HepG2 (cell line): ENCODE results near the gene ERFL. TPM values are rescaled to one million over a fixed set of nuclear protein-coding genes. Genes with fewer than 3 reads are reported as not detected.
A peak's percentile ranks its signal among the peaks of the same experiment; 100 is the strongest.

Experiments
- GTF2F1 ChIP-seq: fragments of 150-350 bp; IDR thresholded peaks from 2 replicates; pipeline ENCODE4 v1.6.1; 2014; ENCODE audit warnings: low read length
- KDM6A ChIP-seq: IDR thresholded peaks from 2 replicates; pipeline ENCODE4 v1.6.1; 2016; ENCODE audit warnings: low read depth
- KMT2B ChIP-seq: IDR thresholded peaks from 2 replicates; pipeline ENCODE4 v1.6.1; 2016; ENCODE audit warnings: missing genetic modification reagents, missing compliant biosample characterization
- NFATC3 ChIP-seq: sonication (generic); formaldehyde crosslinking; IDR thresholded peaks from 2 replicates; pipeline ENCODE4 v1.5.1; 2020; ENCODE audit warnings: mild to moderate bottlenecking, missing genetic modification reagents
- NFE2L1 ChIP-seq: sonication (generic); formaldehyde crosslinking; IDR thresholded peaks from 2 replicates; pipeline ENCODE4 v1.4.0; 2020; ENCODE audit warnings: missing genetic modification reagents, mild to moderate bottlenecking, borderline replicate concordance
- POLR2A ChIP-seq, 2 experiments: IDR thresholded peaks; 2 replicates each; pipeline ENCODE4 v1.6.1; 2011; ENCODE audit warnings: low read depth in 2 of 2, low read length in 2 of 2, mild to moderate bottlenecking in 1 of 2, moderate library complexity in 1 of 2; ENCODE audit not compliant: insufficient read depth in 1 of 2
- POLR2AphosphoS2 ChIP-seq: IDR thresholded peaks from 2 replicates; pipeline ENCODE4 v1.6.1; 2011; ENCODE audit warnings: low read depth, low read length, improper control_type of control experiment
- POLR2AphosphoS5 ChIP-seq: IDR thresholded peaks from 2 replicates; pipeline ENCODE4 v1.6.1; 2012; ENCODE audit warnings: low read depth, low read length
- RFX1 ChIP-seq: fragments of 450-650 bp; IDR thresholded peaks from 2 replicates; pipeline ENCODE4 v1.6.1; 2017
- ZBTB42 ChIP-seq: sonication (generic); formaldehyde crosslinking; IDR thresholded peaks from 2 replicates; pipeline ENCODE4 v1.5.0; 2020; ENCODE audit warnings: mild to moderate bottlenecking, missing genetic modification reagents
- ZNF441 ChIP-seq: sonication (generic); formaldehyde crosslinking; IDR thresholded peaks from 2 replicates; pipeline ENCODE4 v1.7.0; 2021; ENCODE audit warnings: missing genetic modification reagents, borderline replicate concordance
- ZNF557 ChIP-seq: sonication (generic); formaldehyde crosslinking; IDR thresholded peaks from 2 replicates; pipeline ENCODE4 v1.4.0; 2020; ENCODE audit warnings: missing genetic modification reagents
- ZNF562 ChIP-seq: sonication (generic); formaldehyde crosslinking; IDR thresholded peaks from 2 replicates; pipeline ENCODE4 v1.8.0; 2022; ENCODE audit warnings: missing genetic modification reagents, borderline replicate concordance
- ZNF674 ChIP-seq: sonication (generic); formaldehyde crosslinking; IDR thresholded peaks from 2 replicates; pipeline ENCODE4 v1.5.0; 2020; ENCODE audit warnings: low read depth, mild to moderate bottlenecking, missing genetic modification reagents
- polyA plus RNA-seq, 8 experiments: library from polyadenylated mRNA; depleted of rRNA in 3 of 8; stranded (reverse) in 7 of 8; unstranded in 1 of 8; fragments of >200 nt; fragmentation: Illumina TruSeq in 4 of 8; extraction: Trizol in 4 of 8; gene quantifications; 2 replicates each; pipeline versions ENCODE4 v1.2.1 to v1.2.3, GENCODE V29; 2011 to 2016; ENCODE audit warnings: low read depth in 4 of 8, missing spikeins in 1 of 8, mixed read lengths in 1 of 8; ENCODE audit not compliant: insufficient read depth in 1 of 8
- total RNA-seq, 5 experiments: library from RNA; depleted of rRNA; stranded (reverse); fragments of >200 nt; fragmentation: Illumina TruSeq; extraction: Trizol; gene quantifications; 2 replicates each; pipeline ENCODE4 v1.2.3, GENCODE V29; 2016; ENCODE audit warnings: low read depth in 1 of 5
- TF ChIP-seq, protein P1 (sequence below): sonication (generic); formaldehyde crosslinking; IDR thresholded peaks from 2 replicates; pipeline ENCODE4 v1.4.0; 2020; ENCODE audit warnings: missing genetic modification reagents, mild to moderate bottlenecking, borderline replicate concordance
- TF ChIP-seq, protein P2 (sequence below): IDR thresholded peaks from 2 replicates; pipeline ENCODE4 v1.6.1; 2016; ENCODE audit warnings: control low read depth
- TF ChIP-seq, protein P3 (sequence below): IDR thresholded peaks from 2 replicates; pipeline ENCODE4 v1.6.1; 2016; ENCODE audit warnings: low read depth, control low read depth
- TF ChIP-seq, protein P4 (sequence below): sonication (generic); formaldehyde crosslinking; IDR thresholded peaks from 2 replicates; pipeline ENCODE4 v1.4.0; 2020; ENCODE audit warnings: missing genetic modification reagents, borderline replicate concordance
- TF ChIP-seq, protein P5 (sequence below): sonication (generic); formaldehyde crosslinking; IDR thresholded peaks from 2 replicates; pipeline ENCODE4 v1.4.0; 2020; ENCODE audit warnings: mild to moderate bottlenecking, missing genetic modification reagents
- TF ChIP-seq, protein P6 (sequence below): sonication (generic); formaldehyde crosslinking; IDR thresholded peaks from 2 replicates; pipeline ENCODE4 v1.8.1; 2022; ENCODE audit warnings: mild to moderate bottlenecking, missing genetic modification reagents
- TF ChIP-seq, protein P7 (sequence below): sonication (generic); formaldehyde crosslinking; IDR thresholded peaks from 2 replicates; pipeline ENCODE4 v1.8.1; 2022; ENCODE audit warnings: low read depth, mild to moderate bottlenecking, missing genetic modification reagents

The ERFL gene
- total and polyA plus RNA-seq, 2 of the 13 experiments (the other 11 are each of a cell fraction or from before 2014, with no cell fraction given), result not detected

DNA sequence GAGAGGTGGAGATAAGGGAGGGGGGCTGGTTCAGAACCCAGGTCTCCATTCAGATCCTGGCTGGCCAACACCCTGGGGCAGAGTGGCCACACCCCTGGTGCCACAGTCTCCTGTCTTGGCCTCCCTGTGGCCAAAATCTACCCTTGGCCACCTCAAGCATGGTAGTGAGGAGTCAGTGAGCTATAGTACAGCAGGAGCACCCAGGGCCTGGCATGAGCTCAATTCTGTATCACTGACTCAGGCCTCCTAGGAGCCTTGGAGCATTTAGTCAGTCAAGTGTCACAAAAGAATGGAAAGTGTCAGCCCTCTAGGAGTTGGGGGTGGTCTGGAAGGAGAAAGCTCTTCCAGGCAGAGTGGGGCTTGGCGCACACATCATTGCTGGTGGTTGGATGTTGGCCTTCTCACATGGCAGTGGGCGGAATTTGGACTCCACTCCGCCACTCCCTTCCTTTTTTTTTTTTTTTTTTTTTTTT lies 57.8 kb downstream of the ERFL start (continued):
- TF ChIP-seq ZNF557 (CRISPR knock-in tag), result no peak
- TF ChIP-seq, protein P1, sequence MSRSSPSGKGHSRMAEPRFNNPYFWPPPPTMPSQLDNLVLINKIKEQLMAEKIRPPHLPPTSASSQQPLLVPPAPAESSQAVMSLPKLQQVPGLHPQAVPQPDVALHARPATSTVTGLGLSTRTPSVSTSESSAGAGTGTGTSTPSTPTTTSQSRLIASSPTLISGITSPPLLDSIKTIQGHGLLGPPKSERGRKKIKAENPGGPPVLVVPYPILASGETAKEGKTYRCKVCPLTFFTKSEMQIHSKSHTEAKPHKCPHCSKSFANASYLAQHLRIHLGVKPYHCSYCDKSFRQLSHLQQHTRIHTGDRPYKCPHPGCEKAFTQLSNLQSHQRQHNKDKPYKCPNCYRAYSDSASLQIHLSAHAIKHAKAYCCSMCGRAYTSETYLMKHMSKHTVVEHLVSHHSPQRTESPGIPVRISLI (CRISPR knock-in tag), result peak; percentile 81; the same call in 1 of the 2 replicates
- TF ChIP-seq, protein P2, sequence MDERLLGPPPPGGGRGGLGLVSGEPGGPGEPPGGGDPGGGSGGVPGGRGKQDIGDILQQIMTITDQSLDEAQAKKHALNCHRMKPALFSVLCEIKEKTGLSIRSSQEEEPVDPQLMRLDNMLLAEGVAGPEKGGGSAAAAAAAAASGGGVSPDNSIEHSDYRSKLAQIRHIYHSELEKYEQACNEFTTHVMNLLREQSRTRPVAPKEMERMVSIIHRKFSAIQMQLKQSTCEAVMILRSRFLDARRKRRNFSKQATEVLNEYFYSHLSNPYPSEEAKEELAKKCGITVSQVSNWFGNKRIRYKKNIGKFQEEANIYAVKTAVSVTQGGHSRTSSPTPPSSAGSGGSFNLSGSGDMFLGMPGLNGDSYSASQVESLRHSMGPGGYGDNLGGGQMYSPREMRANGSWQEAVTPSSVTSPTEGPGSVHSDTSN (CRISPR knock-in tag), result no peak
- no peak for TF ChIP-seq KMT2B (CRISPR knock-in tag)
- TF ChIP-seq, protein P3, sequence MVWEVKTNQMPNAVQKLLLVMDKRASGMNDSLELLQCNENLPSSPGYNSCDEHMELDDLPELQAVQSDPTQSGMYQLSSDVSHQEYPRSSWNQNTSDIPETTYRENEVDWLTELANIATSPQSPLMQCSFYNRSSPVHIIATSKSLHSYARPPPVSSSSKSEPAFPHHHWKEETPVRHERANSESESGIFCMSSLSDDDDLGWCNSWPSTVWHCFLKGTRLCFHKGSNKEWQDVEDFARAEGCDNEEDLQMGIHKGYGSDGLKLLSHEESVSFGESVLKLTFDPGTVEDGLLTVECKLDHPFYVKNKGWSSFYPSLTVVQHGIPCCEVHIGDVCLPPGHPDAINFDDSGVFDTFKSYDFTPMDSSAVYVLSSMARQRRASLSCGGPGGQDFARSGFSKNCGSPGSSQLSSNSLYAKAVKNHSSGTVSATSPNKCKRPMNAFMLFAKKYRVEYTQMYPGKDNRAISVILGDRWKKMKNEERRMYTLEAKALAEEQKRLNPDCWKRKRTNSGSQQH (CRISPR knock-in tag), result no peak
- no peak for TF ChIP-seq NFE2L1 (CRISPR knock-in tag)
- TF ChIP-seq, protein P4, sequence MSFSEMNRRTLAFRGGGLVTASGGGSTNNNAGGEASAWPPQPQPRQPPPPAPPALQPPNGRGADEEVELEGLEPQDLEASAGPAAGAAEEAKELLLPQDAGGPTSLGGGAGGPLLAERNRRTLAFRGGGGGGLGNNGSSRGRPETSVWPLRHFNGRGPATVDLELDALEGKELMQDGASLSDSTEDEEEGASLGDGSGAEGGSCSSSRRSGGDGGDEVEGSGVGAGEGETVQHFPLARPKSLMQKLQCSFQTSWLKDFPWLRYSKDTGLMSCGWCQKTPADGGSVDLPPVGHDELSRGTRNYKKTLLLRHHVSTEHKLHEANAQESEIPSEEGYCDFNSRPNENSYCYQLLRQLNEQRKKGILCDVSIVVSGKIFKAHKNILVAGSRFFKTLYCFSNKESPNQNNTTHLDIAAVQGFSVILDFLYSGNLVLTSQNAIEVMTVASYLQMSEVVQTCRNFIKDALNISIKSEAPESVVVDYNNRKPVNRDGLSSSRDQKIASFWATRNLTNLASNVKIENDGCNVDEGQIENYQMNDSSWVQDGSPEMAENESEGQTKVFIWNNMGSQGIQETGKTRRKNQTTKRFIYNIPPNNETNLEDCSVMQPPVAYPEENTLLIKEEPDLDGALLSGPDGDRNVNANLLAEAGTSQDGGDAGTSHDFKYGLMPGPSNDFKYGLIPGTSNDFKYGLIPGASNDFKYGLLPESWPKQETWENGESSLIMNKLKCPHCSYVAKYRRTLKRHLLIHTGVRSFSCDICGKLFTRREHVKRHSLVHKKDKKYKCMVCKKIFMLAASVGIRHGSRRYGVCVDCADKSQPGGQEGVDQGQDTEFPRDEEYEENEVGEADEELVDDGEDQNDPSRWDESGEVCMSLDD (CRISPR knock-in tag), result no peak
- TF ChIP-seq, protein P5, sequence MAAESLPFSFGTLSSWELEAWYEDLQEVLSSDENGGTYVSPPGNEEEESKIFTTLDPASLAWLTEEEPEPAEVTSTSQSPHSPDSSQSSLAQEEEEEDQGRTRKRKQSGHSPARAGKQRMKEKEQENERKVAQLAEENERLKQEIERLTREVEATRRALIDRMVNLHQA (CRISPR knock-in tag), result no peak
- TF ChIP-seq ZNF562, result no peak
- TF ChIP-seq, protein P6, sequence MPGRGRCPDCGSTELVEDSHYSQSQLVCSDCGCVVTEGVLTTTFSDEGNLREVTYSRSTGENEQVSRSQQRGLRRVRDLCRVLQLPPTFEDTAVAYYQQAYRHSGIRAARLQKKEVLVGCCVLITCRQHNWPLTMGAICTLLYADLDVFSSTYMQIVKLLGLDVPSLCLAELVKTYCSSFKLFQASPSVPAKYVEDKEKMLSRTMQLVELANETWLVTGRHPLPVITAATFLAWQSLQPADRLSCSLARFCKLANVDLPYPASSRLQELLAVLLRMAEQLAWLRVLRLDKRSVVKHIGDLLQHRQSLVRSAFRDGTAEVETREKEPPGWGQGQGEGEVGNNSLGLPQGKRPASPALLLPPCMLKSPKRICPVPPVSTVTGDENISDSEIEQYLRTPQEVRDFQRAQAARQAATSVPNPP (CRISPR knock-in tag), result no peak
- TF ChIP-seq ZNF674, result no peak
- TF ChIP-seq GTF2F1, result no peak
- peak in 1 of 2 experiments; percentile 40; a peak in 2 of 4 replicates for TF ChIP-seq POLR2A (IDR thresholded peaks at IDR 0.05; ENCODE audit: insufficient read depth in 1 of 2, low read depth in 2 of 2, low read length in 2 of 2)
- peak; percentile 35; the same call in 1 of the 2 replicates for TF ChIP-seq POLR2AphosphoS5
- TF ChIP-seq, protein P7, sequence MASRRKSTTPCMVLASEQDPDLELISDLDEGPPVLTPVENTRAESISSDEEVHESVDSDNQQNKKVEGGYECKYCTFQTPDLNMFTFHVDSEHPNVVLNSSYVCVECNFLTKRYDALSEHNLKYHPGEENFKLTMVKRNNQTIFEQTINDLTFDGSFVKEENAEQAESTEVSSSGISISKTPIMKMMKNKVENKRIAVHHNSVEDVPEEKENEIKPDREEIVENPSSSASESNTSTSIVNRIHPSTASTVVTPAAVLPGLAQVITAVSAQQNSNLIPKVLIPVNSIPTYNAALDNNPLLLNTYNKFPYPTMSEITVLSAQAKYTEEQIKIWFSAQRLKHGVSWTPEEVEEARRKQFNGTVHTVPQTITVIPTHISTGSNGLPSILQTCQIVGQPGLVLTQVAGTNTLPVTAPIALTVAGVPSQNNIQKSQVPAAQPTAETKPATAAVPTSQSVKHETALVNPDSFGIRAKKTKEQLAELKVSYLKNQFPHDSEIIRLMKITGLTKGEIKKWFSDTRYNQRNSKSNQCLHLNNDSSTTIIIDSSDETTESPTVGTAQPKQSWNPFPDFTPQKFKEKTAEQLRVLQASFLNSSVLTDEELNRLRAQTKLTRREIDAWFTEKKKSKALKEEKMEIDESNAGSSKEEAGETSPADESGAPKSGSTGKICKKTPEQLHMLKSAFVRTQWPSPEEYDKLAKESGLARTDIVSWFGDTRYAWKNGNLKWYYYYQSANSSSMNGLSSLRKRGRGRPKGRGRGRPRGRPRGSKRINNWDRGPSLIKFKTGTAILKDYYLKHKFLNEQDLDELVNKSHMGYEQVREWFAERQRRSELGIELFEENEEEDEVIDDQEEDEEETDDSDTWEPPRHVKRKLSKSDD (CRISPR knock-in tag), result no peak
- TF ChIP-seq POLR2AphosphoS2, result 0 out of 2 replicates have a peak, but pooled peaks have one; percentile 49
- TF ChIP-seq NFATC3 (CRISPR knock-in tag), result no peak
- TF ChIP-seq RFX1, result no peak
- no peak for TF ChIP-seq KDM6A (CRISPR knock-in tag)
- no peak for TF ChIP-seq ZBTB42
- TF ChIP-seq ZNF441, result 0 out of 2 replicates have a peak, but pooled peaks have one; percentile 54
